IMR-90 (cell line): ENCODE data around the gene RARRES2. TPM values are rescaled to one million over a fixed set of nuclear protein-coding genes. Genes with fewer than 3 reads are reported as not detected.

Experiments
- ATAC-seq: fragments of 200-7000 bp; cut with Tn5 transposase; 2 replicates; pipeline ENCODE4 v1.9.1; 2020; ENCODE audit warnings: low read depth, mild to moderate bottlenecking, moderate library complexity
- BruUV-seq: library from RNA; stranded (reverse); fragments of 400-500 nt; replicated peaks from 2 replicates; lab custom pipeline; 2021; lab: Mats Ljungman, UMichigan
- CTCF ChIA-PET: fragments of 300-600 bp; formaldehyde crosslinking; extraction: SDS; loops from one replicate; lab custom pipeline; 2021; ENCODE audit warnings: antibody characterized with exemption; lab: Yijun Ruan, JAX
- POLR2A ChIA-PET: fragments of 300-600 bp; sonication (Branson Sonifier 250); formaldehyde crosslinking; loops from one replicate; lab custom pipeline; 2022; ENCODE audit warnings: antibody characterized with exemption; ENCODE audit not compliant: unreplicated experiment; lab: Charles Lee
- DNase-seq: peaks from one replicate; pipeline ENCODE4 v3.0.0; 2013
- H2AFZ ChIP-seq: replicated peaks from 2 replicates; pipeline ENCODE3; 2013; ENCODE audit warnings: low read length, mild to moderate bottlenecking; ENCODE audit not compliant: poor library complexity
- H2AK5ac ChIP-seq: 2 replicates; pipeline ENCODE4 v1.6.1; 2013; ENCODE audit warnings: low read depth, low read length, inconsistent platforms
- H2AK9ac ChIP-seq: replicated peaks from 2 replicates; pipeline ENCODE3; 2013; ENCODE audit warnings: mild to moderate bottlenecking, low read depth, low read length, moderate library complexity; ENCODE audit not compliant: poor library complexity
- H2BK120ac ChIP-seq: 2 replicates; pipeline ENCODE4 v1.6.1; 2013; ENCODE audit warnings: low read depth, low read length, inconsistent platforms
- H2BK15ac ChIP-seq: 3 replicates; pipeline ENCODE4 v1.6.1; 2013; ENCODE audit warnings: low read depth, low read length, inconsistent platforms
- H2BK20ac ChIP-seq: 2 replicates; pipeline ENCODE4 v1.6.1; 2013; ENCODE audit warnings: low read depth, mild to moderate bottlenecking, inconsistent platforms, low read length, moderate library complexity
- H2BK5ac ChIP-seq: 2 replicates; pipeline ENCODE4 v1.6.1; 2013; ENCODE audit warnings: mild to moderate bottlenecking, low read depth, low read length, inconsistent platforms; ENCODE audit not compliant: poor library complexity, severe bottlenecking
- H3K14ac ChIP-seq: replicated peaks from 2 replicates; pipeline ENCODE4 v1.6.1; 2013; ENCODE audit warnings: low read depth, low read length, inconsistent platforms
- H3K18ac ChIP-seq: 2 replicates; pipeline ENCODE4 v1.6.1; 2013; ENCODE audit warnings: low read depth, low read length, control low read depth
- H3K23ac ChIP-seq: 2 replicates; pipeline ENCODE4 v1.6.1; 2013; ENCODE audit warnings: low read depth, low read length, inconsistent platforms
- H3K27ac ChIP-seq: 2 replicates; pipeline ENCODE4 v1.5.1; 2013; ENCODE audit warnings: mild to moderate bottlenecking, control low read depth, low read length; ENCODE audit not compliant: insufficient read depth
- H3K27me3 ChIP-seq: 2 replicates; pipeline ENCODE4 v1.6.1; 2013; ENCODE audit warnings: low read length; ENCODE audit not compliant: control insufficient read depth, insufficient read depth
- H3K36me3 ChIP-seq: 2 replicates; pipeline ENCODE4 v1.6.1; 2013; ENCODE audit warnings: low read length, mixed read lengths; ENCODE audit not compliant: control insufficient read depth, insufficient read depth
- H3K4ac ChIP-seq: 2 replicates; pipeline ENCODE4 v1.6.1; 2013; ENCODE audit warnings: low read depth, low read length, inconsistent platforms
- H3K4me1 ChIP-seq: 2 replicates; pipeline ENCODE4 v1.6.1; 2013; ENCODE audit warnings: low read length, mixed read lengths; ENCODE audit not compliant: control insufficient read depth, insufficient read depth
- H3K4me2 ChIP-seq: 2 replicates; pipeline ENCODE4 v1.6.1; 2013; ENCODE audit warnings: low read depth, mild to moderate bottlenecking, control low read depth, low read length, moderate library complexity
- H3K4me3 ChIP-seq: 2 replicates; pipeline ENCODE4 v1.5.1; 2013; ENCODE audit warnings: low read depth, mild to moderate bottlenecking, control low read depth, low read length, moderate library complexity; ENCODE audit not compliant: insufficient read depth
- H3K56ac ChIP-seq: 2 replicates; pipeline ENCODE4 v1.6.1; 2013; ENCODE audit warnings: low read length, inconsistent platforms; ENCODE audit not compliant: insufficient read depth; ENCODE audit errors: extremely low read depth
- H3K79me1 ChIP-seq, 2 experiments: 2 replicates each; pipeline ENCODE4 v1.6.1; 2013; ENCODE audit warnings: low read length in 2 of 2, inconsistent platforms in 1 of 2, low read depth in 1 of 2
- H3K9ac ChIP-seq: 2 replicates; pipeline ENCODE4 v1.6.1; 2013; ENCODE audit warnings: low read depth, low read length, control low read depth
- H3K9me1 ChIP-seq: 2 replicates; pipeline ENCODE4 v1.6.1; 2013; ENCODE audit warnings: low read length, inconsistent platforms; ENCODE audit not compliant: insufficient read depth
- H3K9me3 ChIP-seq: 2 replicates; pipeline ENCODE4 v1.6.1; 2013; ENCODE audit warnings: low read length; ENCODE audit not compliant: control insufficient read depth, insufficient read depth
- H4K20me1 ChIP-seq: 2 replicates; pipeline ENCODE4 v1.6.1; 2013; ENCODE audit warnings: low read length, inconsistent platforms; ENCODE audit not compliant: insufficient read depth
- H4K5ac ChIP-seq: 2 replicates; pipeline ENCODE4 v1.6.1; 2013; ENCODE audit warnings: mild to moderate bottlenecking, low read depth, low read length, control low read depth
- H4K8ac ChIP-seq, 2 experiments: 2 replicates each; pipeline ENCODE4 v1.6.1; 2013; ENCODE audit warnings: low read depth in 2 of 2, low read length in 2 of 2, control low read depth in 1 of 2, inconsistent platforms in 1 of 2
- H4K91ac ChIP-seq: 2 replicates; pipeline ENCODE4 v1.6.1; 2013; ENCODE audit warnings: low read depth, low read length, inconsistent platforms; ENCODE audit not compliant: insufficient read depth
- BHLHE40 ChIP-seq: fragments of 150-350 bp; IDR thresholded peaks from 2 replicates; pipeline ENCODE4 v1.6.1; 2016; ENCODE audit warnings: mild to moderate bottlenecking, low read depth, low read length
- MXI1 ChIP-seq: IDR thresholded peaks from 2 replicates; pipeline ENCODE4 v1.6.1; 2012; ENCODE audit warnings: low read depth, mild to moderate bottlenecking, low read length, moderate library complexity, borderline replicate concordance
- RCOR1 ChIP-seq: IDR thresholded peaks from 2 replicates; pipeline ENCODE4 v1.6.1; 2012; ENCODE audit warnings: mild to moderate bottlenecking, low read length, improper control_type of control experiment; ENCODE audit not compliant: insufficient replicate concordance
- RFX5 ChIP-seq: IDR thresholded peaks from 2 replicates; pipeline ENCODE4 v1.8.0; 2012; ENCODE audit warnings: low read depth, mild to moderate bottlenecking, low read length, moderate library complexity
- WGBS, 2 experiments: methylation state at CpG; one replicate each; pipeline versions ENCODE4 v1.1.5 to v1.1.7; 2013; ENCODE audit warnings: missing lambda C conversion rate in 2 of 2; ENCODE audit not compliant: insufficient read length in 1 of 2; ENCODE audit errors: extremely low coverage in 2 of 2; 5-methylcytosine and 5-hydroxymethylcytosine counted together
- dilution Hi-C: fragments of 300-500 bp; cut with HindIII; formaldehyde crosslinking; loops from one replicate; pipeline ENCODE4 v1.14.3; 2018; ENCODE audit warnings: low sequenced_read_pairs; ENCODE audit not compliant: unreplicated experiment
- in situ Hi-C: fragments of 300-500 bp; cut with MboI; formaldehyde crosslinking; loops from 3 replicates; pipeline ENCODE4 v1.14.3; 2019; ENCODE audit warnings: low sequenced_read_pairs, inconsistent platforms, mixed read lengths
- intact Hi-C: fragments of 100-400 bp; cut with micrococcal nuclease; formaldehyde crosslinking; loops from 2 replicates; pipeline ENCODE4 v1.10.0; 2022
- polyA plus RNA-seq, 3 experiments: library from polyadenylated mRNA; depleted of rRNA; stranded (reverse); fragments of >200 nt; gene quantifications; 2 replicates each; pipeline ENCODE4 v1.2.3, GENCODE V29; 2012; ENCODE audit warnings: low replicate concordance in 1 of 3
- total RNA-seq: library from RNA; depleted of rRNA; stranded (reverse); fragments of >200 nt; gene quantifications from 2 replicates; pipeline ENCODE4 v1.2.3, GENCODE V29; 2012
- TF ChIP-seq, protein P1 (sequence below): fragments of 150-350 bp; IDR thresholded peaks from 2 replicates; pipeline ENCODE4 v1.6.1; 2016; ENCODE audit warnings: low read depth, mild to moderate bottlenecking, low read length, moderate library complexity, borderline replicate concordance

The RARRES2 gene
- total and polyA plus RNA-seq, 2 of the 4 experiments (the other 2 are of a cell fraction) = 1.6 TPM; not detected in 1

DNA sequence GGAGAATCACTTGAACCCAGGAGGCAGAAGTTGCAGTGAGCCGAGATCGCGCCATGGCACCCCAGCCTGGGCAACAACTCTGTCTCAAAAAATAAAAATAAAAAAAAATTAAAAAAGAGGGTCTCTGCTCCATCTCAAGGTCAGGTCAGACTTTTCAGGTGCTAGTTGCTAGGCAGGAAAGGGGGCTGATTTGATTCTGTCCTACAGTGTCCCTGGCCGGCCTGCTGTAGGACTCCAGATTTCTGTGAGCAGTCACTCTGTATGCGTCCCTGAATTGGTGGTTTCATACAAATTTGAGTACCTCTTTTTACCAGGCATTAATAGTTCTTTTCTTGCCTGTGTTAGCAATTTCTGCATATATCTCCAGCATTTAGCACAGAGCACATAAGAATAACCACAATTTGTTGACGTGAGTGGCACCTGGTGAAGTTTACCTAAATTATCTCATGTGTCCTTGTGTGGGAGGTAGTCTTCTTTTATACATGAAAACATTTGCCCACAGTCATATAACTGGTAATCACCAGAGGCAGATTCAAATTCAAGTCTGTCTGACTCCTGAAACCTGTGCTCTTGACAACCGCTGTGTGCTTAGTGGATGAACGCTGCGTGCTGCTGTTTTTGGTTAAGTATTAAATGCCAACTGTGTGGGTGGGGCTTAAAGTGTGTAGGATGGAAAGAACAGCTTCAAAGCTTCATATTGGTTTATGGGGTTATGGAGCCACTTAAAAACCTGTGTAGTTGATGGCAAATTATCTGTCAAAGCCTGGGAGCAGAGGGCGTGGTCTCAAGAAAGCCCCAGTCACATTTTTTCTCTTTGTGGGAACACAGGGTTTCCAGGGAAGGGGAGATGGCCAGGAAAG, 34.5 kb upstream of the RARRES2 start:
- TF ChIP-seq, protein P1, sequence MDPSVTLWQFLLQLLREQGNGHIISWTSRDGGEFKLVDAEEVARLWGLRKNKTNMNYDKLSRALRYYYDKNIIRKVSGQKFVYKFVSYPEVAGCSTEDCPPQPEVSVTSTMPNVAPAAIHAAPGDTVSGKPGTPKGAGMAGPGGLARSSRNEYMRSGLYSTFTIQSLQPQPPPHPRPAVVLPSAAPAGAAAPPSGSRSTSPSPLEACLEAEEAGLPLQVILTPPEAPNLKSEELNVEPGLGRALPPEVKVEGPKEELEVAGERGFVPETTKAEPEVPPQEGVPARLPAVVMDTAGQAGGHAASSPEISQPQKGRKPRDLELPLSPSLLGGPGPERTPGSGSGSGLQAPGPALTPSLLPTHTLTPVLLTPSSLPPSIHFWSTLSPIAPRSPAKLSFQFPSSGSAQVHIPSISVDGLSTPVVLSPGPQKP = no peak
- TF ChIP-seq BHLHE40 (no peak), RCOR1 (no peak), RFX5 (no peak), MXI1 (no peak)
- peaks cover 33% of the 10 kb centered on the region for H3K36me3 ChIP-seq
- no TSS peak for BruUV-seq
- POLR2A ChIA-PET = no interaction called here
- no peak overlapping the region for H2AK9ac ChIP-seq
- H3K56ac ChIP-seq = no peak overlapping the region
- no peak overlapping the region for H3K18ac ChIP-seq
- H2BK120ac ChIP-seq = no peak overlapping the region
- H4K20me1 ChIP-seq = peaks cover 3% of the 10 kb centered on the region; the same call in 1 of the 2 replicates
- no peaks in the 10 kb centered on the region for H3K9me3 ChIP-seq
- H2AFZ ChIP-seq = no peak overlapping the region
- no peak overlapping the region for H3K4ac ChIP-seq
- ATAC-seq (no peak), DNase-seq (no peak)
- H3K9ac ChIP-seq = no peak overlapping the region
- in situ Hi-C loops (no loop called here), intact Hi-C loops (no loop called here), dilution Hi-C loops (no loop called here)
- no peaks in the 10 kb centered on the region for H3K27me3 ChIP-seq
- H3K4me3 ChIP-seq = no peak overlapping the region
- no CpG with 5 or more reads among the region's 10 CpGs for WGBS, 2 experiments
- peaks cover 29 to 44% of the 10 kb centered on the region in 2 experiments for H3K79me1 ChIP-seq
- H4K91ac ChIP-seq = no peak overlapping the region
- no peak overlapping the region for H4K5ac ChIP-seq
- no peak overlapping the region for H2BK15ac ChIP-seq
- peaks cover 14% of the 10 kb centered on the region for H3K4me1 ChIP-seq
- no peak overlapping the region for H3K27ac ChIP-seq
- H3K23ac ChIP-seq = no peak overlapping the region
- peaks cover 9% of the 10 kb centered on the region; the same call in 1 of the 2 replicates for H3K9me1 ChIP-seq
- H2BK20ac ChIP-seq = no peak overlapping the region
- CTCF ChIA-PET = no interaction called here
- H3K14ac ChIP-seq = no peak overlapping the region
- no peak overlapping the region for H4K8ac ChIP-seq
- no peak overlapping the region for H3K4me2 ChIP-seq
- no peak overlapping the region for H2AK5ac ChIP-seq
- H2BK5ac ChIP-seq = no peak overlapping the region
